ENCODE measurements around the gene GMPPB.
"Not testable (repeated sequence)": the region's sequence is repeated elsewhere in the genome, so short reads cannot be mapped to it uniquely, and the experiment has no call there.

The GMPPB gene

GRCh38 chr3:49712631-49713317, 11.0 kb downstream of the GMPPB start:
- peak; percentile 5 to 37 for DNase-seq

GRCh38 chr3:49712166-49712565, 11.6 kb downstream of the GMPPB start:
- DNase-seq = no peak

- DNase-seq = no peak
These were observed 12.3 kb downstream of the GMPPB start for GRCh38 chr3:49711489-49711888.

- no peak for DNase-seq
These were observed 13.9 kb downstream of the GMPPB start for GRCh38 chr3:49709852-49710251.

- no peak for DNase-seq
These were observed 16.7 kb downstream of the GMPPB start for GRCh38 chr3:49707113-49707480.

GRCh38 chr3:49706456-49707112, 17.2 kb downstream of the GMPPB start:
- no peak for DNase-seq

- DNase-seq = no peak
These were observed 18.3 kb downstream of the GMPPB start for GRCh38 chr3:49705390-49705960.

GRCh38 chr3:49704629-49705028, 19.1 kb downstream of the GMPPB start:
- no peak for DNase-seq

GRCh38 chr3:49703956-49704355, 19.8 kb downstream of the GMPPB start:
- DNase-seq = no peak

- peak; percentile 71 to 73 for DNase-seq
These were observed 20.3 kb downstream of the GMPPB start for GRCh38 chr3:49703443-49703927.

- no peak for DNase-seq
These were observed 21.1 kb downstream of the GMPPB start for GRCh38 chr3:49702672-49703071.

- DNase-seq = peak in 1 of 2 experiments; percentile 42
These were observed 22.2 kb downstream of the GMPPB start for GRCh38 chr3:49701388-49702077.

- DNase-seq = no peak
These were observed 23.2 kb downstream of the GMPPB start for GRCh38 chr3:49700453-49701128.

- no peak for DNase-seq
These were observed 23.7 kb downstream of the GMPPB start for GRCh38 chr3:49700014-49700413.

- no peak for DNase-seq
These were observed 24.3 kb downstream of the GMPPB start for GRCh38 chr3:49699281-49699979.

GRCh38 chr3:49695350-49696015, 28.3 kb downstream of the GMPPB start:
- not testable (repeated sequence) for DNase-seq

GRCh38 chr3:49694409-49695070, 29.2 kb downstream of the GMPPB start:
- not testable (repeated sequence) for DNase-seq

GRCh38 chr3:49691481-49691880, 32.3 kb downstream of the GMPPB start:
- not testable (repeated sequence) for DNase-seq

- not testable (repeated sequence) for DNase-seq
These were observed 32.9 kb downstream of the GMPPB start for GRCh38 chr3:49690856-49691255.

- not testable (repeated sequence) for DNase-seq
These were observed 33.7 kb downstream of the GMPPB start for GRCh38 chr3:49689908-49690624.
